DLD1 (cell line): ENCODE measurements around the gene ZNF808.
"Not testable (repeated sequence)": the region's sequence is repeated elsewhere in the genome, so short reads cannot be mapped to it uniquely, and the experiment has no call there.

Experiments used
- in situ Hi-C: cut with HindIII; loops from 2 replicates; pipeline ENCODE4 v1.10.0; 2017; ENCODE audit warnings: low sequenced_read_pairs

The ZNF808 gene

GRCh38 chr19:52527134-52527955 is at the start of gene ZNF808:
Gene ZNF808, plus strand, starts transcription at chr19:52527668. Its CDS starts 15,617 bp downstream, at chr19:52543285.
- in situ Hi-C loops = no loop called here

GRCh38 chr19:52484111-52484743 is 43.2 kb upstream of the ZNF808 start:
- in situ Hi-C loops = not testable (repeated sequence)

- in situ Hi-C loops = not testable (repeated sequence)
Measured at GRCh38 chr19:52485064-52485463, 42.4 kb upstream of the ZNF808 start.

GRCh38 chr19:52485561-52486240 is 41.8 kb upstream of the ZNF808 start:
- in situ Hi-C loops = not testable (repeated sequence)

- in situ Hi-C loops = no loop called here
Measured at GRCh38 chr19:52492201-52492993, 35.1 kb upstream of the ZNF808 start.

- in situ Hi-C loops = no loop called here
Measured at GRCh38 chr19:52492994-52493470, 34.4 kb upstream of the ZNF808 start.

- in situ Hi-C loops = no loop called here
Measured at GRCh38 chr19:52494518-52494917, 33.0 kb upstream of the ZNF808 start.

- in situ Hi-C loops = no loop called here
Measured at GRCh38 chr19:52498571-52498970, 28.9 kb upstream of the ZNF808 start.

- in situ Hi-C loops = not testable (repeated sequence)
Measured at GRCh38 chr19:52500474-52500873, 27.0 kb upstream of the ZNF808 start.

GRCh38 chr19:52500991-52501390 is 26.5 kb upstream of the ZNF808 start:
- in situ Hi-C loops = not testable (repeated sequence)

GRCh38 chr19:52507266-52507665 is 20.2 kb upstream of the ZNF808 start:
- in situ Hi-C loops = no loop called here

- in situ Hi-C loops = no loop called here
Measured at GRCh38 chr19:52516191-52516590, 11.3 kb upstream of the ZNF808 start.

GRCh38 chr19:52518646-52519045 is 8.8 kb upstream of the ZNF808 start:
- in situ Hi-C loops = no loop called here

- in situ Hi-C loops = not testable (repeated sequence)
Measured at GRCh38 chr19:52519175-52519574, 8.3 kb upstream of the ZNF808 start.

GRCh38 chr19:52520013-52520412 is 7.5 kb upstream of the ZNF808 start:
- in situ Hi-C loops = no loop called here

GRCh38 chr19:52522551-52522950 is 4.9 kb upstream of the ZNF808 start:
- in situ Hi-C loops = no loop called here

- in situ Hi-C loops = no loop called here
Measured at GRCh38 chr19:52524086-52524485, 3.4 kb upstream of the ZNF808 start.

GRCh38 chr19:52527956-52528351 is 486 bp downstream of the ZNF808 start:
- in situ Hi-C loops = no loop called here

- in situ Hi-C loops = no loop called here
Measured at GRCh38 chr19:52532480-52532879, 5.0 kb downstream of the ZNF808 start.

GRCh38 chr19:52533901-52534300 is 6.4 kb downstream of the ZNF808 start:
- in situ Hi-C loops = no loop called here

GRCh38 chr19:52535385-52535770 is 7.9 kb downstream of the ZNF808 start:
- in situ Hi-C loops = not testable (repeated sequence)
